ENCODE results near the gene MYOM1.

The MYOM1 gene

GRCh38 chr18:3120356-3120755 lies 99.4 kb downstream of the MYOM1 start:
- DNase-seq (ENCODE audit: low spot score in 2 of 2), result no peak
- H3K36me3 Mint-ChIP-seq (ENCODE audit: insufficient read depth), result peaks cover 3% of the 10 kb centered on the region

GRCh38 chr18:3119401-3120341 lies 100.1 kb downstream of the MYOM1 start:
- Mint-ChIP-seq H3K4me3 (no peak overlapping the region), H3K27me3 (no peaks in the 10 kb centered on the region), H3K36me3 (ENCODE audit: insufficient read depth) (peaks cover 1% of the 10 kb centered on the region), H3K9me3 (no peaks in the 10 kb centered on the region), H3K27ac (ENCODE audit: low read depth) (no peak overlapping the region), H3K4me1 (no peaks in the 10 kb centered on the region)
- DNase-seq (ENCODE audit: low spot score in 2 of 2), result no peak
- ATAC-seq (replicated peaks; ENCODE audit: extremely low read depth, poor library complexity, severe bottlenecking), result no peak

More at GRCh38 chr18:3120356-3120755, 99.4 kb downstream of the MYOM1 start:
- Mint-ChIP-seq H3K4me1 (no peaks in the 10 kb centered on the region), H3K9me3 (no peaks in the 10 kb centered on the region), H3K27me3 (no peaks in the 10 kb centered on the region), H3K4me3 (no peak overlapping the region), H3K27ac (ENCODE audit: low read depth) (no peak overlapping the region)
- ATAC-seq (replicated peaks; ENCODE audit: extremely low read depth, poor library complexity, severe bottlenecking), result no peak

GRCh38 chr18:3118195-3119010 lies 101.4 kb downstream of the MYOM1 start:
- no peak for ATAC-seq (replicated peaks; ENCODE audit: extremely low read depth, poor library complexity, severe bottlenecking)
- H3K27me3 Mint-ChIP-seq, result no peaks in the 10 kb centered on the region
- H3K9me3 Mint-ChIP-seq, result no peaks in the 10 kb centered on the region
- peaks cover 1% of the 10 kb centered on the region for H3K36me3 Mint-ChIP-seq (ENCODE audit: insufficient read depth)
- no peak for DNase-seq (ENCODE audit: low spot score in 2 of 2)
- H3K4me1 Mint-ChIP-seq, result no peaks in the 10 kb centered on the region
- H3K4me3 Mint-ChIP-seq, result no peak overlapping the region
- H3K27ac Mint-ChIP-seq (ENCODE audit: low read depth), result no peak overlapping the region

GRCh38 chr18:3117493-3118192 lies 102.1 kb downstream of the MYOM1 start:
- ATAC-seq (replicated peaks; ENCODE audit: extremely low read depth, poor library complexity, severe bottlenecking) (no peak), DNase-seq (ENCODE audit: low spot score in 2 of 2) (no peak)
- Mint-ChIP-seq H3K4me3 (no peak overlapping the region), H3K36me3 (ENCODE audit: insufficient read depth) (peaks cover 1% of the 10 kb centered on the region), H3K27ac (ENCODE audit: low read depth) (no peak overlapping the region), H3K9me3 (no peaks in the 10 kb centered on the region), H3K27me3 (no peaks in the 10 kb centered on the region), H3K4me1 (no peaks in the 10 kb centered on the region)

GRCh38 chr18:3115447-3116030 lies 104.2 kb downstream of the MYOM1 start:
- H3K4me3 Mint-ChIP-seq, result no peak overlapping the region
- no peaks in the 10 kb centered on the region for H3K4me1 Mint-ChIP-seq
- H3K36me3 Mint-ChIP-seq (ENCODE audit: insufficient read depth), result peaks cover 1% of the 10 kb centered on the region
- H3K27me3 Mint-ChIP-seq, result no peaks in the 10 kb centered on the region
- H3K27ac Mint-ChIP-seq (ENCODE audit: low read depth), result no peak overlapping the region
- H3K9me3 Mint-ChIP-seq, result no peaks in the 10 kb centered on the region
- ATAC-seq (replicated peaks; ENCODE audit: extremely low read depth, poor library complexity, severe bottlenecking) (no peak), DNase-seq (ENCODE audit: low spot score in 2 of 2) (no peak)

GRCh38 chr18:3114451-3114850 lies 105.3 kb downstream of the MYOM1 start:
- peaks cover 1% of the 10 kb centered on the region for H3K36me3 Mint-ChIP-seq (ENCODE audit: insufficient read depth)
- no peaks in the 10 kb centered on the region for H3K4me1 Mint-ChIP-seq
- H3K9me3 Mint-ChIP-seq, result no peaks in the 10 kb centered on the region
- no peak overlapping the region for H3K4me3 Mint-ChIP-seq
- H3K27ac Mint-ChIP-seq (ENCODE audit: low read depth), result no peak overlapping the region
- no peak for ATAC-seq (replicated peaks; ENCODE audit: extremely low read depth, poor library complexity, severe bottlenecking)
- no peak for DNase-seq (ENCODE audit: low spot score in 2 of 2)
- H3K27me3 Mint-ChIP-seq, result no peaks in the 10 kb centered on the region

- H3K4me3 Mint-ChIP-seq, result no peak overlapping the region
- no peaks in the 10 kb centered on the region for H3K27me3 Mint-ChIP-seq
- H3K9me3 Mint-ChIP-seq, result no peaks in the 10 kb centered on the region
- DNase-seq (ENCODE audit: low spot score in 2 of 2), result no peak
- H3K27ac Mint-ChIP-seq (ENCODE audit: low read depth), result no peak overlapping the region
- no peaks in the 10 kb centered on the region for H3K4me1 Mint-ChIP-seq
- ATAC-seq (replicated peaks; ENCODE audit: extremely low read depth, poor library complexity, severe bottlenecking), result no peak
- peaks cover 1% of the 10 kb centered on the region for H3K36me3 Mint-ChIP-seq (ENCODE audit: insufficient read depth)
Measured at GRCh38 chr18:3114026-3114425, 105.7 kb downstream of the MYOM1 start.

- Mint-ChIP-seq H3K27ac (ENCODE audit: low read depth) (no peak overlapping the region), H3K27me3 (no peaks in the 10 kb centered on the region), H3K4me3 (no peak overlapping the region), H3K4me1 (no peaks in the 10 kb centered on the region), H3K36me3 (ENCODE audit: insufficient read depth) (no peaks in the 10 kb centered on the region), H3K9me3 (no peaks in the 10 kb centered on the region)
- DNase-seq (ENCODE audit: low spot score in 2 of 2), result no peak
- ATAC-seq (replicated peaks; ENCODE audit: extremely low read depth, poor library complexity, severe bottlenecking), result no peak
Measured at GRCh38 chr18:3111523-3112240, 108.1 kb downstream of the MYOM1 start.

GRCh38 chr18:3110034-3110752 lies 109.6 kb downstream of the MYOM1 start:
- no peaks in the 10 kb centered on the region for H3K4me1 Mint-ChIP-seq
- H3K27me3 Mint-ChIP-seq, result no peaks in the 10 kb centered on the region
- H3K9me3 Mint-ChIP-seq, result no peaks in the 10 kb centered on the region
- no peak for DNase-seq (ENCODE audit: low spot score in 2 of 2)
- ATAC-seq (replicated peaks; ENCODE audit: extremely low read depth, poor library complexity, severe bottlenecking), result no peak
- H3K36me3 Mint-ChIP-seq (ENCODE audit: insufficient read depth), result no peaks in the 10 kb centered on the region
- no peak overlapping the region for H3K27ac Mint-ChIP-seq (ENCODE audit: low read depth)
- no peak overlapping the region for H3K4me3 Mint-ChIP-seq

- H3K9me3 Mint-ChIP-seq, result no peaks in the 10 kb centered on the region
- no peaks in the 10 kb centered on the region for H3K27me3 Mint-ChIP-seq
- H3K27ac Mint-ChIP-seq (ENCODE audit: low read depth), result no peak overlapping the region
- no peaks in the 10 kb centered on the region for H3K36me3 Mint-ChIP-seq (ENCODE audit: insufficient read depth)
- DNase-seq (ENCODE audit: low spot score in 2 of 2) (no peak), ATAC-seq (replicated peaks; ENCODE audit: extremely low read depth, poor library complexity, severe bottlenecking) (no peak)
- H3K4me3 Mint-ChIP-seq, result no peak overlapping the region
- no peaks in the 10 kb centered on the region for H3K4me1 Mint-ChIP-seq
Measured at GRCh38 chr18:3107740-3108151, 112.0 kb downstream of the MYOM1 start.

- H3K27ac Mint-ChIP-seq (ENCODE audit: low read depth), result no peak overlapping the region
- no peak for DNase-seq (ENCODE audit: low spot score in 2 of 2)
- no peak overlapping the region for H3K4me3 Mint-ChIP-seq
- no peaks in the 10 kb centered on the region for H3K36me3 Mint-ChIP-seq (ENCODE audit: insufficient read depth)
- H3K4me1 Mint-ChIP-seq, result no peaks in the 10 kb centered on the region
- H3K27me3 Mint-ChIP-seq, result no peaks in the 10 kb centered on the region
- no peak for ATAC-seq (replicated peaks; ENCODE audit: extremely low read depth, poor library complexity, severe bottlenecking)
- H3K9me3 Mint-ChIP-seq, result no peaks in the 10 kb centered on the region
Measured at GRCh38 chr18:3104190-3105054, 115.3 kb downstream of the MYOM1 start.
